Spinal cord (tissue), 10 donors: ENCODE measurements around the gene FSIP2. TPM values are rescaled to one million over a fixed set of nuclear protein-coding genes. Genes with fewer than 3 reads are reported as not detected.

Experiments
- DNase-seq, 6 donors: peaks; one replicate each; pipeline versions ENCODE4 v3.0.0 to v3.0.0-alpha.2; 2013 to 2015; ENCODE audit warnings: low spot score in 6 of 6, low read depth in 4 of 6
- H3K27ac ChIP-seq: one replicate; pipeline ENCODE4 v1.5.1; 2013; ENCODE audit warnings: low read depth, low read length, control low read depth
- H3K27me3 ChIP-seq: one replicate; pipeline ENCODE4 v1.6.1; 2013; ENCODE audit warnings: low read length; ENCODE audit not compliant: control insufficient read depth, insufficient read depth
- H3K36me3 ChIP-seq: one replicate; pipeline ENCODE4 v1.6.1; 2013; ENCODE audit warnings: low read length; ENCODE audit not compliant: control insufficient read depth, insufficient read depth
- H3K4me1 ChIP-seq: one replicate; pipeline ENCODE4 v1.6.1; 2013; ENCODE audit warnings: low read length; ENCODE audit not compliant: control insufficient read depth, insufficient read depth
- H3K4me3 ChIP-seq: one replicate; pipeline ENCODE4 v1.5.1; 2013; ENCODE audit warnings: low read depth, low read length, control low read depth
- H3K9me3 ChIP-seq: one replicate; pipeline ENCODE4 v1.6.1; 2013; ENCODE audit warnings: low read length; ENCODE audit not compliant: control insufficient read depth, insufficient read depth
- WGBS: methylation state at CpG from one replicate; pipeline ENCODE4 v1.1.5; 2013; ENCODE audit warnings: missing lambda C conversion rate; ENCODE audit not compliant: insufficient coverage; 5-methylcytosine and 5-hydroxymethylcytosine counted together
- polyA plus RNA-seq, 2 donors: library from polyadenylated mRNA; unstranded; fragments of 120-200 nt; gene quantifications; one replicate each; pipeline ENCODE4 v1.2.1, GENCODE V29; 2013; ENCODE audit not compliant: insufficient read length in 2 of 2
- total RNA-seq, 2 donors: library from RNA; depleted of rRNA in 1 of 2; stranded (reverse); fragments of 120-200 nt in 1 of 2; fragments of >200 nt in 1 of 2; gene quantifications; one replicate each; pipeline versions ENCODE4 v1.2.3 to v1.2.4, GENCODE V29; 2013 to 2014
- donor health status: healthy.

The FSIP2 gene
- total and polyA plus RNA-seq, 4 donors: 1.0 to 4.3 (median 2.7) TPM

DNA sequence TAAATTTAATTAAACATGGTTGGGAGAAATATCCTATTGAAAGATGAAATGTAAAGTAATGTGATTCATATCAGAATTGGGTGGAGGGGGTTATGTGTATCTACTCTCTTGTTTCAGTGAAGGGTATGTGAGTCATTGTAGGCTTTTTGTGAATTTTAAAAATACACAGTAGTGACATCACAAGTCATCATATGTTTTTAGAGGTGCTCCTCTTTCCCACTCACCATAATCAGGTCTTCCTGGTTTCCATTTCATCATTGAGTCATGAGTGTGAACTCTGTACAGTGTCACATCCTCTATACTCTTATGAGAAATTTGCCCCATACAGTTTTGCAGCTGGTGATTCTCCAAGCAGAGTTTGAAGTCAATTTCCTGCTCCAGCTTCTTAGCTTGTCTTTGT is 18.8 kb downstream of the FSIP2 start:
- Histone ChIP-seq H3K4me3 (no peak overlapping the region), H3K4me1 (no peaks in the 10 kb centered on the region), H3K9me3 (no peaks in the 10 kb centered on the region), H3K27me3 (no peaks in the 10 kb centered on the region), H3K36me3 (no peaks in the 10 kb centered on the region), H3K27ac (no peak overlapping the region)
- DNase-seq: no peak

DNA sequence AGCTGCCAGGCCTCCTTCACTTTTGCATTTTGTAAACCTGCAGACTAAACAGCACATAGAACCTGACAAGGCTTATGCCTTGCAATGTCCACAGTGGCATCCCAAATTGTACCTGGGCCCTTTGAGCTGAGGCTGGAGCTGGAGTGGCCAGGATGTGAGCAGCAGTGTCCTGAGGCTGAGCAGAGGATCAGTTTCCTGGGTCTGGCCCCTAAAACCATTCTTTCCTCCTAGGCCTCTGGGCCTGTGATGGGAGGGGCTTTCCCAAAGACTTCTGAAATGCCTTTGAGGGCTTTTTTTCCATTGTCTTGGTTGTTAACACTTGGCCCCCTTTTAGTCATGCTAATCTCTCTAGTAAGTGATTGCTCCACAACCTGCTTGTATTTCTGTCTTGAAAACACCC is 32.8 kb downstream of the FSIP2 start:
- Histone ChIP-seq H3K4me3 (no peak overlapping the region), H3K27ac (no peak overlapping the region), H3K27me3 (no peaks in the 10 kb centered on the region), H3K4me1 (no peaks in the 10 kb centered on the region), H3K36me3 (no peaks in the 10 kb centered on the region), H3K9me3 (peaks cover 17% of the 10 kb centered on the region)
- no peak for DNase-seq

DNA sequence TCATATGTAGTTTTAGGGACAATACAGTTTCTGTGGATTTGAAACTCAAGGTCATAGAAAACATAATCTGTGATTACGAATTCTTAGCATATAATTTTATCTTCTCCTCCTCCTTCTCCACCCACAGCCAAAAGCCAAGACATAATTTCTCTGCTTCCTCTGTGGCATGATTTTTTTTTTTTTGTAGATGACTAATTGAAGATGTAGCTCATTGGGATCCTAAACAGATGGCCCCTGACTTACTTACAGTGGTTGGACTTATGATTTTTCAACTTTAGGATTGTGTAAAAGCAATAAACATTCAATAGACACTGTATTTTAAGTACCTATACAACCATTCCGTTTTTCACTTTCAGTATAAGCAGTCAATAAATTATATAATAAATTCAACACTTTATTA is 42.3 kb downstream of the FSIP2 start:
- Histone ChIP-seq H3K4me1 (no peaks in the 10 kb centered on the region), H3K27ac (no peak overlapping the region), H3K4me3 (no peak overlapping the region), H3K36me3 (no peaks in the 10 kb centered on the region), H3K9me3 (no peaks in the 10 kb centered on the region), H3K27me3 (no peaks in the 10 kb centered on the region)
- DNase-seq: no peak
- WGBS: no CpG with 5 or more reads among the region's 2 CpGs

DNA sequence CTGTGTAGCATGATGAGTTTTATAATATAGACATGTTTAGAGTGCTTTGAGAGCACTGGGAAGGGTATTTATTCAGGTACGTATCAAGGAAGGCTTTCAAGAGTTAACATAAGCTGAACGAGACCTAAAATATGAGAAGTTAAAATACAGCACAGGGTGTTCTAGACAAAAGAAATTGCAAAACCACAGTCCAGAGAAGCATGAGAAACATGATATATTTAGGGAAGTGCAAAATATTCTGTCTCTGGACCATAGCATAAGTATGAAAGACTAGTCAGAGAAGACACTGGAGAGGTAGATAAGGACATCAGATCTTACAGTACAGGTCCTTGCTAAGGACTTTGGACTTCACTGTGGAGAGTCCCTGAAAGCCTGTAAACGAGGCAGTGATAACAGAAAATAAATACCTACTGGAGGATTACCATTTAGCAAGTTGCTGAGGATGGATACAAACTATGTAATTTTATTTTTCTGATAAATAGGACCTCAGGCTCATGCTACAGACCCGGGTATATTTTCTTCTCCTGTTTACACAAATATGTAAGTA is 43.7 kb downstream of the FSIP2 start:
- DNase-seq: no peak
- H3K27ac ChIP-seq: no peak overlapping the region
- no peaks in the 10 kb centered on the region for H3K4me1 ChIP-seq
- no peaks in the 10 kb centered on the region for H3K36me3 ChIP-seq
- 92% methylated on average over 2 of the region's 4 CpGs for WGBS
- no peaks in the 10 kb centered on the region for H3K27me3 ChIP-seq
- H3K4me3 ChIP-seq: no peak overlapping the region
- H3K9me3 ChIP-seq: no peaks in the 10 kb centered on the region

DNA sequence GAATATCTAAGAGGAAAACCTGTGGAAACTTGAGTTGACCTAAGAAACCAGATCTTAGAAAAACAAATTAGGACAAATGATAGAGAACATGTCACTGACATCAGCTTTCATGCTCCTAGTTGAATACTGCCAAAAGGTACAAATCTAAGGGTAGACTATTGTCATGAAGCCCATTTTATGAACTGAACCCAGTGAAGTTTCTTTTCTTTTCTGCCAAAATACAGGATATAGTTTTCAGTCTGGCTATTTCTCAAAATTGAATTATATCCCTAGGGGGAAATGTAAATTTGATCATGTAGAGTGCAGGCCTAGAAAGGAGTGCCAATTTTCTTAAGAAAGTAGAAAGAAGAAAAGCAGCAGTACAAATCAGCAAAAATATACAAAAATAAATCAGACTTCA is 46.6 kb downstream of the FSIP2 start:
- H3K36me3 ChIP-seq: no peaks in the 10 kb centered on the region
- H3K27ac ChIP-seq: no peak overlapping the region
- H3K4me1 ChIP-seq: no peaks in the 10 kb centered on the region
- no peaks in the 10 kb centered on the region for H3K9me3 ChIP-seq
- DNase-seq: no peak
- H3K4me3 ChIP-seq: no peak overlapping the region
- H3K27me3 ChIP-seq: no peaks in the 10 kb centered on the region

DNA sequence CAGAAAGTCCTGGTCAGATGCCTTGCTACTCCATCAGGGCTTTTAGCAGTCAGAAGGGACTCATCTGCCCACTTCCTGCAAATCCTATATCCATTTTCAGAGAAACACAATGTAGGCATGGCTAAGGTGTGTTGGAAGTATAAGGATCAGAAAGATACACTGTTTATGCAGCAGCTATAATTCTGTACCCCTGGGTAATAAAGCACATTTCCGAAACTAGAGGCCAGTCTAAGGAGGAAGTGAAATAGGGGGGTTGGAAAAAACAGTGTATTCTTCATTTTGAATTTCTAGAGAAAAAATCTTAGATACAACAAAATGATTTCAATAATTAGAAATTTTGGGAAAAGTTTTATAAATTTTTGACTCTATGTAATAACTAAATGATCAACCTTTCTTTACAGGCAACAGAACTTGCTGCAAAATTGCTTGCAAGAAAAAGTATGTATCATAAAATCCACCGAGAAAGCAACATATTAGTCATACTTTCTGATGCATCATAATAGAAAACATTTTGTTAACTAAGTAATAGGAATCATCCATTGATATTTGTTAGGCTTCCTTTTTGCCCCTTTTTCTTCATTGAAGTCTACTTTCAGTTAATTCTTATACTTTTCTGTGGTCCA is 47.4 kb downstream of the FSIP2 start:
- H3K9me3 ChIP-seq: no peaks in the 10 kb centered on the region
- WGBS: no CpG with 5 or more reads among the region's 2 CpGs
- H3K4me1 ChIP-seq: no peaks in the 10 kb centered on the region
- no peaks in the 10 kb centered on the region for H3K27me3 ChIP-seq
- no peak overlapping the region for H3K4me3 ChIP-seq
- DNase-seq: no peak
- no peaks in the 10 kb centered on the region for H3K36me3 ChIP-seq
- H3K27ac ChIP-seq: no peak overlapping the region

DNA sequence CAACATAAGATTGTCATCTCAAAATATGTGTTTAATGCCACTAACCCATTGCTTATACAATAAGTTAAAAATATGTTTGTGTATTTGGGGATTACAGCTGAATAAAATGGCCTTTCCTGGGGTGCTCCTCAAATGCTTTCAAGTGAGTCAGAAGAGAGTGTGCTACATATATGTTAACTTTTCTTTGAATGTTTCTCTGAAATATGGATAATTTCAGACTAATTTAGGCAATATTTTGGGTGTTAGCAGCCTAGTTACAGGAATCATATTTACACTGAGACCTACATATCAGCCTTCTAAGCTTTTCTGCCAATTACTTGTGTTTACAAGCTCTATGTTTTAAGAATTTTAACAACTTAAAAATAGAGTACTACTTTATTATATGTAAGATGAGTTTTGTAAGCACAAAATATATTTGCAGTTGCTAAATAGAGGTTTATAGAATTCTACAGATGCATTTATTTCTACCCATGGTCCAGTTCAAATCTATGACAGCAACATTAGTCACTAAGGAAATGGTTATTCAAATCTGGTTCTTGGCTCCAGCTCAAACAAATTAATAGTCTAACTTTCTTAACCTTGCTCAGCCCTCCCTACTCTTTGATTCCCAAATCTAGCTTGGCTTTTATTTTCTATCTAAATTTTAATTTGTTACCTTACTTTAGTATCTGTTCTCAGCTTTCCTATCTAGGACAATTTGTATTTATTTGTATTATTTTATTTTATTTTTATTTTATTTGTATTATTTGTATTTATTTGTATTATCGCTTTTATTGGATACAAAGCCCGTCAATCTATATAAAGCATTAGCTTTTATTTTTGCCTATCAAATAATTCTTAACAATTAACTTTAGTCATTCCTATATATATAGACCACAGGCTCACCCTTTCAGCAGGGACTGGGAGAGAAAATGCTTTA is 48.9 kb downstream of the FSIP2 start:
- H3K36me3 ChIP-seq: no peaks in the 10 kb centered on the region
- H3K27ac ChIP-seq: no peak overlapping the region
- WGBS: no CpG with 5 or more reads among the region's 2 CpGs
- no peak overlapping the region for H3K4me3 ChIP-seq
- H3K4me1 ChIP-seq: no peaks in the 10 kb centered on the region
- H3K27me3 ChIP-seq: no peaks in the 10 kb centered on the region
- DNase-seq: no peak
- H3K9me3 ChIP-seq: no peaks in the 10 kb centered on the region

DNA sequence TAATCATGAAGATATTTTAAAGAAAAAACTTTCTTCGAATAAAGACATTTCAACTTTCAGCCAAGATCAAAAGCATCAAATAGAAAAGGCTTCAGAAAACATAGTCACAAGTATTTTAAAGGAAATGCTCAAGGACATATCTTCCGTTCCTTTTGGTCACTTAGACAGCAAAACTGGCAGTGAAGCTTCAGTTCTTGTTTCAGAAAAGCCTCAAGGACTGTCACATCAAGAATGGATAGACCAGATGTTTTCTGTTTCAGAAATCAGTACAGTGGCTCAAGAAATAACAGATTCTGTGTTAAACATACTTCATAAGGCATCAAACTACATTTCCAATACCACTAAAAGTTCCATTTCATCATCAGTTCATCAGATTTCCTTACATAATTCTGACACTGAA is 51.8 kb downstream of the FSIP2 start:
- Histone ChIP-seq H3K4me1 (no peaks in the 10 kb centered on the region), H3K9me3 (no peaks in the 10 kb centered on the region), H3K27me3 (no peaks in the 10 kb centered on the region), H3K27ac (no peak overlapping the region), H3K4me3 (no peak overlapping the region), H3K36me3 (no peaks in the 10 kb centered on the region)
- 100% methylated on average over 1 of the region's 2 CpGs for WGBS
- DNase-seq: no peak

DNA sequence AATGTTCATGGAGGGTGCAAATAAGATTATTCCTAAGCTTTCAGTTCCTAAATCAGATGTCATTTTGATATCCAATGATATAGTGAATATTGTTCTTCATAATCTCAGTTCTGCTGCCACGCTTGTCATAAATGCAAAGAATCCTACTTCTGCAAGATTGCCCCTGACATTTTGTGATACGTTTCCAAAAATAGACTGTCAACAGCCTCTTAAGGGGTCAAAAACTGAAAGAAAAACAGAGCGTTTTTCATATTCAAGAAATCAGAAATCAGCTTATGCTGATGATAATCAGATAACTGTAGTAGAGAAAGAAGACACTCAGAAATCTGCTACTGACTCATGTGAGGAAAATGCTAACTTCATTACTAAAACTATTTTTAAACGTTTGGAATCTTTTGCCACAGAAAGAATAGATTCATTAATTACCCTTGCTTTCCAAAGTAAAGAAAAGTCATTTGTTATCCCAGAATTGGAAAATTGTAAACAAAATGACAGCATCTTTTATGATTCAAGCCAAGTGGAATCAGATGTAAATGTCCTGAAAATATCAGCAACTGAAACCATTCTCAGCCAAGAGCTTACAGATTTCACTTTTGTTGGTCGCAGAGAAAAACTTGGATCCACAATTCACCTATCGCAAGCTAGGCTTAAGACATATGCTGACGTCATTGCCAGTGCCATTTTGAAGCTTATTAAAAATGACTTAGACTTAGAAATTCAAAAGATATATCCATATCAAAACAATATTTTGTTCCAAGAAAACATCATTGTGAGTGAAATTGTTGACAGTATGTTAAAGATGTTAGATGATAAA is 55.1 kb downstream of the FSIP2 start:
- H3K4me3 ChIP-seq: no peak overlapping the region
- no peaks in the 10 kb centered on the region for H3K27me3 ChIP-seq
- no peaks in the 10 kb centered on the region for H3K36me3 ChIP-seq
- DNase-seq: peak in 1 of 6 donors; percentile 55
- no peak overlapping the region for H3K27ac ChIP-seq
- 0% methylated on average over 1 of the region's 7 CpGs for WGBS
- no peaks in the 10 kb centered on the region for H3K9me3 ChIP-seq
- no peaks in the 10 kb centered on the region for H3K4me1 ChIP-seq
